A673 (cell line): ENCODE results near the gene KCNK16.

Experiments
- CTCF ChIP-seq: fragments of 300-800, 200-600 bp; sonication (generic); conservative IDR thresholded peaks from 2 replicates; pipeline ENCODE4 v1.5.1; 2017; ENCODE audit warnings: low read depth, mild to moderate bottlenecking, antibody characterized with exemption, low read length, moderate library complexity, mixed read lengths
- EZH2 ChIP-seq: fragments of 200-600 bp; sonication (generic); IDR thresholded peaks from 2 replicates; pipeline ENCODE4 v1.6.1; 2017; ENCODE audit warnings: borderline replicate concordance, low read depth, mild to moderate bottlenecking, mixed read lengths, antibody characterized with exemption, low read length; ENCODE audit not compliant: poor library complexity, severe bottlenecking

DNA sequence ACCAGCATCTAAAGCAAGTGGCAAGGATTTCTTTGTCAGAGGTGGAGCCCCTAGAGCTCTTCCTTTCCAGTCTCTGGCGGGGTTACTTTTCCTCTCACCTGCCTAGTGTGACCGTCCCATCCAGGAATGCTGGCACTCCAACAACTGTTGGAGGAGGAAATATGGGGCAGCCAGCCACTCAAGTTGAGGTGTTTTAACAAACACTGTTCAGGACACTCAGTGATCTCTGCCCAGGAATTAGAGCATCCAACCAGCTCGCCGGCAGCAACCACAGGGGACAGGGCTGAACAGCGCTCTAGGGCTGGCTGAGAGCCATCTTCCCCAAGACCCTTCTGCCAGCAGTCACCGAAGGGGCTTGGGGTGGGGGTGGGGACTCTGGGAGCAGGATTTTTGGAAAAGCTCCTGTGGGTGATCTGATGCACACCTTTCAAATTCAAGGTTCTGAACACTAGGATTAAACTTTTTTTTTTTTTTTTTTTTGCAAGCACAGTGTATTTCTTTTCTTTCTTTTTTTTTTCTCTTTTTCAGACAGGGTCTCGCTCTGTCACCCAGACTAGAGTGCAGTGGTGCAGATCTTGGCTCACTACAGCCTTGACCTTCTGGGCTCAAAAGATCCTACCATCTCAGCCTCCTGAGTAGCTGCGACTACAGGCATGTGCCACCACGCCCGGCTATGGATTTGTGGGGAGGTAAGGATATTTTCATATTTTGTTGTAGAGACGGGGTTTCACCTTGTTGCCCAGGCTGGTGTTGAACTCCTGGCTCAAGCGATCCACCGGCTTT lies 28.4 kb upstream of the KCNK16 start:
- no peak for TF ChIP-seq CTCF
- no peak for TF ChIP-seq EZH2
